Activated T-helper 9 cell treated with anti-CD3 and anti-CD28 coated beads, Interleukin-2, amount 50 U/mL, for 16 hours (primary cell): ENCODE measurements around the gene DCAF16.

Experiments
- DNase-seq: peaks from one replicate; pipeline ENCODE4 v3.0.0-alpha.2; 2020; ENCODE audit warnings: low read depth

DCAF16 gene

GRCh38 chr4:17781300-17782287 is 29.0 kb downstream of the DCAF16 start, which contains the start of gene FAM184B:
Gene FAM184B (minus strand): TSS chr4:17781621. CDS start chr4:17781299, 322 bp downstream.
- no peak for DNase-seq

DNA sequence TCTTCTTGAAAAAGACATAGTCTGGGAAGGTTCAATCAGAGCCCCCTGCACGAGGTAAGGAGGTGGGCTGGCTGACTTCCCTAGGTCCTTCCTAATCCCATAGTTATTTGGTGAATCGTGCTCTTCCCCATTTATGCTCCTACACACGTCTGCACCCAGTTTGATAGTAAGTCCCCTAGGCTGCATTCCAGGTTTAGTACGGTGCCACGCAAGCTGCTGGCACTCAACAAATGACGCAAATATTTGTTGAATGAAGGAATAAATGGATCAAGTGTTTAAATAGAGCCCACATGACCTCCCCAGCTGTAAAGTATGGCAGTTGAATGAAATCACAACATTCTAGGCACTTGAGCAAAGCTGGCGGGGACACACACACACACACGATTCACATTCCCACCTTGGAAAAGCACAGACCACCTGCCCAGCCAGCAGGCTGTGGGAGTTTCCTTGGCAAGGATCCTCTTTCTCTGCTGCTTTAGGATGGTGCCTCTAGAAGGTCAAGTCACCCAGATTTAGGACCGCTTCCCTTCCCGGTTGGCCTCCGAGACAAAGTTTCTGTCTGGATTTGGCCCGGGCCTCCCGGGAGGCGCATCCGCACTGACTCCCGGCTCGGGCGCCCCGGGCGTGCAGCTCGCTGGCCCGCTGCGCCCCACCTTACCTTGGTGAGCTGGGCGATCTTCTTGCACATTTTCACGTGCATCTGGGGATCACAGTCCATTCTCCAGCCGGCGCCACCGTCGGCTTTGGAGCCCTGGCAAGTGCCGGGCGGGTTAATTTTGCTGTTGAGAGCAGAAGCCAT is 29.9 kb downstream of the DCAF16 start:
- DNase-seq = no peak

DNA sequence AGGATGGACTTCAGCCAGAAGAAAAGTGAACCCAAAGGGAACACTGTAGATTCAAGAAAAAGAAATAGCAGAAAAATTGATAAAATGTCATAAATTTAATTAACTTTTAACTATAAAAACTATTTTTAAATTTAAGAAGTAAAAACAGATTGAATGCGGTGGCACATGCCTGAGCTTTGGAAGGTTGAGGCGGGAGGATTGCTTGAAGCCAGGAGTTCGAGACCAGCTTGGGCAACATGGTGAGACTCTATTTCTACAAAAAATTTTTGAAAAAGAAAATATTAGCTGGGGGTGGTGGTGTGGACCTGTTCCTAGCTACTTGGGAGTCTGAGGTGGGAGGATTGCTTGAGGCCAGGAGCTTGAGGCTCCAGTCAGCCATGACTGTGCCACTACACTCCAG is 32.1 kb downstream of the DCAF16 start:
- DNase-seq = no peak

DNA sequence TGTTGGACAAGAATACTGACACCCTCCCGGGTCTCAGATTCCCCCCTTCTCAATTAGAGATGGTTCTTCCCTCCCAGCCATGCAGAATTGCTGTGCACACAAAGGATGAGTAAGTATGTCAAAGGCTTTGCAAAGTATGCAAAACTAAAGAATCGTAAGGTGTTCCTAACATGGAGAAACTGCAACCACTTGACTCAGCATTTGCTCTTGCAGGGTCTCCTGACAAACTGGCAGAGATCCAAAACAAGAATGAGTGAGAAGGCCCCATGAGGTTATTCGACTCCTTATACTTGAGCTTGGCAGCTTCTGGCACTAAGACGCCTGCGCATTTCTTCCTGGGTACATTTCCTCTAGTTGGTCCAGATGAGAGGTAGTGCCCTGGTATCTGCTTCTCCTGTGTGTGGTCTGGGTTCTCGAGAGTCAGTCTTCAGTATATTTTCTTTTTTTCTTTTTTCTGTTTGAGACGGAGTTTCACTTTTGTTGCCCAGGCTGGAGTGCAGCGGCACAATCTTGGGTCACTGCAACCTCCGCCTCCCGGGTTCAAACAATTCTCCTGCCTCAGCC is 37.3 kb downstream of the DCAF16 start:
- DNase-seq = no peak

GRCh38 chr4:17771284-17771908 is 39.2 kb downstream of the DCAF16 start:
- no peak for DNase-seq

DNA sequence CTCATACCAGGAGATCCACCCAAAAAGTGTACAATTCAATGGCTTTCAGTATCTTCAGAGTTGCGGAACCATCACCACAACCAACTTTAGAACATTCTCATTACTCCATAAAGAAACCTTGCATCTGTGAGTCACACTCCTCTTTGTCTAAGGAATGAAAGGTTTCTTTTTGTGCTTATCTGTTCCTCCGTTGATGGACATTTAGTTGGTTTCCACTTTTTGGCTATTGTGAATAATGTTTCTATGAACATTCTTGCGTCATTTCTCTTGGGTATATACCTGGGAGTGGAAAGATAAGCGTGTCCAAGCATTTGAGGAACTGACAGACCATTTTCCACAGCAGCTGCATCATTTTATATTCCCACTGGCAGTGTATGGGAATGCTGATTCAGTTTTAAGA is 39.7 kb downstream of the DCAF16 start:
- no peak for DNase-seq

GRCh38 chr4:17769406-17770174 is 41.0 kb downstream of the DCAF16 start:
- DNase-seq = no peak

- DNase-seq = no peak
These were observed 43.6 kb downstream of the DCAF16 start for GRCh38 chr4:17766826-17767458.

GRCh38 chr4:17765514-17766286 is 44.9 kb downstream of the DCAF16 start:
- no peak for DNase-seq

- DNase-seq = no peak
These were observed 46.6 kb downstream of the DCAF16 start for GRCh38 chr4:17763931-17764330.

- no peak for DNase-seq
These were observed 47.1 kb downstream of the DCAF16 start for GRCh38 chr4:17763416-17763815.

DNA sequence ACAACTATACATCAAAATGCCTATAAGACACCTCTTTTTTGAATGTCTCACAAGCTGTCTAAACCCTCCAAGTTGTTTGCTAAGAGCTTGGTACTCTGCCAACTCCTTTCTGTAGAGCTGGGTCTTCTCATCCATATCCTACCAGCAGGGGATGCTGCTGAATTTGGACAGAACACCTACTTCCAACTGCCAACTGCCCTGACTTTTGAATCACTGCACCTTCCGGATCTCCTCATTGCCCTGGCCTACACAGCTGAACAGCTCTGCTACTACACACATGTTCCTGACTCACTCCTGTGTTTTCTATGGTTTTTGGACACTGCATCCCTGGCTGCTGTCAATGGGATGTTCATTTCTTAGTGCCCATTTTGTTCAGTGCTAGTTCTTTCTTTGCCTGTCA is 47.8 kb downstream of the DCAF16 start:
- no peak for DNase-seq

- DNase-seq = no peak
These were observed 49.5 kb downstream of the DCAF16 start for GRCh38 chr4:17761062-17761461.

DNA sequence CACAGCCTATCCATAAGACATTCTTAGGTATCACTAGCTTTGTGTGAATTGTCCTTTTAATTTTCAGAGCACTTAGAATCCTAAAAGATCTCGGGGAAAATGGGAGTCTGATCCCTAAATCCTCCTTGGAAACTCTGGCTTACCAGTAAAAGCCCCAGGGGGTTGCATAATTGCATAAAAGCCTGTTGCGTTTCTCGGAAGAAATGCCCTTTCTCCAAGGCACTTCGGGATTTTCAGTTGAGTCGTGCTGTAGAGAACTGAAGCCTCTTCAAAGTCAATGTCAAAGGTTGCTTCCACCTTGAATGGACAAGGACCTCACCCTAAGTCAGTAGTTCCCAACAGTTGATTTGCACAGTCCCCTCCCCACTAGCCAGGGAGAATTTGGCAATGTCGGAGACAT is 49.9 kb downstream of the DCAF16 start:
- DNase-seq = no peak

DNA sequence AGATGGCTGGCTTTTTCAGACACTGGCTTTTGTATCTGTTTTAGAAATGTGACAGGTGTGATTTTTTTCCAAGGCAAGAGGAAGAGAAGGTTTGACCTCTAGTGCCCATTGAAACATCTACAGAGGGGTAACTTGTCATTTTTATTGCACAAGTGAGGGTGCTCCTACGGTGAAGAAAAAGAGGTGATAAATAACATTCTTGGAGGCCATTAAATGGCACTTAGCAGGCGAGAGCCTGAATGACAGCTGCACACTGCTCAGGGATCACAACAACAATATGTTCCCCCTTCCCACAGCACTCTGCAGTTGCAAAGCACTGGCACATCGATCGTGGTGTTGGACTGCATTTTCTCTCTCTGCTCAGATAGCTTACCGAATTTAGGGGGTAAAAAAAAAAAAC is 52.1 kb downstream of the DCAF16 start:
- DNase-seq = no peak

- DNase-seq = no peak
These were observed 52.9 kb downstream of the DCAF16 start for GRCh38 chr4:17757621-17758020.

DNA sequence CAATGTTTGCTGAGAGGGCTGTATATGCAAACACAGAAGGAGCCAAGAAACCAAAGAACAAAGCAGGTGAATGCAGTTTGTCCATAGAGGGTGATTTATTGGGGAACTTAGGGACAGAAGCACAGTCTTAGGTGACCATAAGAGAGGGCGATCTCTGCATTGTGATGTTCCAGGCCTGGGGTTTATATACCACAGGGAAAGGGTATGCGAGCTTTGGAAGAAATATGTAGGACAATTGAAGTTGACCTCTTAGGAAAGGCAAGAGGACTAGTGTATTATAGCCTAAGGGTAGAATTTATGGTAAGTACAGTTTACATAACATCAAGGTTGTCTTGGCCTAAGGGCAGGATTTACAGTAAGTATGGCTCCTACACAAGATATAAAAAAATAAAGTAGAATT is 56.9 kb downstream of the DCAF16 start:
- DNase-seq = no peak
